ENCODE results near the gene CT47C1.

The CT47C1 gene

DNA sequence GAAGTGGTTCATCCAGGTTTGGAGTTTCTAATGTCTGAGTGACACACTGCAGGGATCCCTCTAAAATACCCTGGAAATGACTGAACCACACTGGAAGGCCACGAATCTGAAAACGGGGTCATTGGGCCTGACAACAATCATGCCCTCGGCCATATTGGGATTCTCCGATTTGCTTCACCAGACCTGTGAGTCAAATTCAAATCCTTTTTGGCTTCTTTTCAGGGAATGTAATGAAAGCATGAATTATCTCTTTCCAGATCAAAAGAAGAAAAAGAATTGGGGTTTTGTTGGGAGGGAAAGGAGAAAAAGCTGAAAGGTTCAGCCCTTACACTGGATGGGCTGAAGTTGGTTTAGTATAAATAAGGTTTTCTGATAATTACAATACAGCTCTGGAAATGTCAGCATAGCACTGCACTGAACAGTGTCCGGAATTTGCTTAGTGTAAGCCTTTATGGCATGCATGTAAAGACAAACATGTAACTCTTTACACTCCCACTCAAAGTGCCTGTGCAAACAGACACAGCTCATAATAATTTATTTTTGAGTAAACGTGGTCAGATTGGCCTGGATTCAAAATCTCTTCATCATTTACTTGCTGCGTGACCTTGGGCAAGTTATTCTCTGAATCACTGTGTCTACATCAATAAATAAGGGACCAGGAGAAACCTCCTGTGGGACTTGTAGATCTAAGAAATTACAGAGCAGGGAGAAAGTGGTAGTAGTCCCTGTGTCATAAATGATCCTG, 21.4 kb downstream of the CT47C1 start:
- TF ChIP-seq ZNF274 (IDR thresholded peaks at IDR 0.05; ENCODE audit: low read depth, low read length), result no peak
- no peak overlapping the region for H3K4me3 ChIP-seq (ENCODE audit: low read length)

DNA sequence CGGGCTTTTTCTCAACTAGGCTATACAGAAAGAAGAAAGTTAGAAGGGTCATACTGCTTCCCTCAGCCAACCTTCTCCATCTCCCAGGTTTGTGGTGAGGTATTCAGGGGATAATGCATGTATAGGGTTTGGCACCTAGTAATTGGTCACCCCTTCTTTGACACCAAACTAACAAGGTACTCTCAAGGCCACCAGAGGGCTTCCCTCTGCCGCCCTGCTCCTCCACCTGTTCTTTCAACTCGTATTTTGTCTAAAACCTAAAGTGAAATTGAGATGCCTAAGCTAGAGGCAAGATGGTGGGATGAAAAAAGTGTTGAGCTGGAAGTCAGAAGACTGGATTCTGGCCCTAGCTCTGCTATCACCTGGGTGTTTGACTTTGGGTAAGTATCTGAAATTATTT, 22.0 kb downstream of the CT47C1 start:
- no peak for TF ChIP-seq ZNF274 (IDR thresholded peaks at IDR 0.05; ENCODE audit: low read depth, low read length)
- H3K4me3 ChIP-seq (ENCODE audit: low read length), result no peak overlapping the region

DNA sequence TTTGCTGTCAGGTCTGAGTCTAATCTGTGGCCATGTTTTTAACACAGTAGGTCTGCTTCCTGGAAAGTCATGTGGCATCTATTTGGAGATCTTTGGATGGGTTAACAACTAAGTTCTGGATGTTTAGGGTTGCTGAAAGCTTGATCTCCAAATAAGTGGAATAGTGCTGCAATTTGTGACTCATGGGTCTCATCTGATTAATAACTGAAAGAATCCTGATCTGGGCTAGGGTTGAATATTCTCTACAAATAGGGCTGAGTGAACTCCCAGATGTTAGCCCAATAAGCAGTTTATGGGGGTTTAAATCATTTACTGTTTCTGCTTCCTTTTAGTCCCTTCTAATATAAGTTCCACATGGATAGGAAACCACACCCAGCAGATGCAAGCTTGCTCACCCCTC, 23.1 kb downstream of the CT47C1 start:
- H3K4me3 ChIP-seq (ENCODE audit: low read length), result no peak overlapping the region
- no peak for TF ChIP-seq ZNF274 (IDR thresholded peaks at IDR 0.05; ENCODE audit: low read depth, low read length)

DNA sequence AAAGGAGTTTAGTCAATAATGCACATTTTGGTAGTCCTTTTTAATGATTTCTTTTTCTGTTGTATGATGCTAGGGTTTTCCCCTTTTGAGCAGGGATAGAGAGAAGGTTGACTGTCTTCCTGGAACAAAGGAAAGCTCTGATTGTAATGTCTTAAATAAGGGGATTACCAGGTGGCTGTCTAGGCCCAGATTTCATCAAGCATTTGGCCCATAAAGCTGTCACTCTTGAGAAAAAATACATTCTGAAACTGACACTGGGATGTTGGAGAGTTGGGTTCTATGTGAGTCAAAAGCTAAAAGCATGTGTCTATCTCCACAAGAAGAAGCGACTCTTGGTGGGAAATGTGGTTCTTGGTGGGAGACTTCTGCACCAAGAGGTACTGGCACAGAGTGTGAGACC, 28.4 kb downstream of the CT47C1 start:
- no peak overlapping the region for H3K4me3 ChIP-seq (ENCODE audit: low read length)
- no peak for TF ChIP-seq ZNF274 (IDR thresholded peaks at IDR 0.05; ENCODE audit: low read depth, low read length)

DNA sequence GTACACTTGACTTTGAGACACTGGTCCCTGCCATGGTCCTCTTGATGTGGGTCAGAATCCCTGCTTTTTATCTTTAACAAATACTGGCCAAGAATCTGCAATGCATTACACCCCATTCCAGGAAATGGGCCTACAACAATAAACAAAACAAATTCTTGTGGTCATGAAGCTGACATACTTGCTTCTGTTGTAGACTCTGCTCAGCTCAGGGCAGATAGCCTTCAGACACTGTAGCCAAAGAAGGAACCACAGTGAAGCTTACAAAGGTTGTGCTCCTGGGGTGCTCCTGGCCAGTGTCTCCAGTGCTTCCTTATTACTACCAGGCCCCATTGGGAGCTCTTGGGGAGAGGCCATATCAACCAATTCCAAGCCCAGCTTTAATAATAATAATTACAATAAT, 33.0 kb downstream of the CT47C1 start:
- no peak for TF ChIP-seq ZNF274 (IDR thresholded peaks at IDR 0.05; ENCODE audit: low read depth, low read length)
- no peak overlapping the region for H3K4me3 ChIP-seq (ENCODE audit: low read length)

DNA sequence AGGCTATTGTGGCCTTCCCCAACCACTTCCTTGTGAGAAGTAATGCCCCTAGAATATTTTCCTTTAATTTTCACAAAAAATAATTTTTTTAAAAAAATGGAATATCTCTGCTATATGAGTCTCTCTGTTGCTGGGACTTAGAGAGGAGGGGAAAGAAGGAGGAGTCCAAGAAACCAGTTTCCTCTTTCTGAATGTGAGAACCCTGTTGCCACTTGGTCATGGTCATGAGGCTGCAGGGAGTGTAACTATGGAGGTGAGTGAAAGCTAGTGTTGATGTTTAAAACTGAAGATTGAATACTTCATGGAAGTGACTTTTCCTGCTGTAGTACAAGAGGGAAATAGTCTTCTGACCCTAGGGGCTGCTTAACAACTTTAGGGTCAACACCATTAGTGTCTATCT, 34.4 kb downstream of the CT47C1 start:
- no peak for TF ChIP-seq ZNF274 (IDR thresholded peaks at IDR 0.05; ENCODE audit: low read depth, low read length)
- no peak overlapping the region for H3K4me3 ChIP-seq (ENCODE audit: low read length)

DNA sequence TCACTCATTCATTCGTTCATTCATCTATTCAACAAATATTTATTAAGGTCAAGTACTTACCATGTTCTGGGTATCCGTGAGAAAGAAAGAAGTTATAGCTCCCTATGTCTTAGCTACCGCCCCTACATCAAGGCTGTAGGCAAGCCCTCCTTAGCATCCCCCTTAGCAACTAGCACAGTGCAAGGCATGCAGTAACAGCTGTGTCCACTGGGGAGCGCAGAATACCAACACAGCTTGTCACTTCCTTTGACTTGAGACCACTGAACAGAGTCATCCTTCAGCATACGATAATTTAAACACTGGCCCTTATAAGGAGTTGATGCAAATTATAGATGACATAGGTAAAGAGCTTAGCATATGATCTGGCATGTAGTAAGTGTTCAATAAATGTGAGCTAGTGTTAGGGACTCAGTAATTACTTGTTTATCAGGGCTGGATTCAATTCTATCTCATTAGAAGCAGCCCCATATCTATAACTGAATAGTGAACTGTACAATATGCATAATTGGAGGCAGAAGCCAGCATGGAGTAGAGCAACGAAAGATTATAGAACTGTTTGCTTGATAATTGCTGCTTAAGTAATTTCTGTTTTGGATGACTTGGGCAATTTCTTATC, 46.1 kb downstream of the CT47C1 start:
- TF ChIP-seq ZNF274 (IDR thresholded peaks at IDR 0.05; ENCODE audit: low read depth, low read length), result no peak

DNA sequence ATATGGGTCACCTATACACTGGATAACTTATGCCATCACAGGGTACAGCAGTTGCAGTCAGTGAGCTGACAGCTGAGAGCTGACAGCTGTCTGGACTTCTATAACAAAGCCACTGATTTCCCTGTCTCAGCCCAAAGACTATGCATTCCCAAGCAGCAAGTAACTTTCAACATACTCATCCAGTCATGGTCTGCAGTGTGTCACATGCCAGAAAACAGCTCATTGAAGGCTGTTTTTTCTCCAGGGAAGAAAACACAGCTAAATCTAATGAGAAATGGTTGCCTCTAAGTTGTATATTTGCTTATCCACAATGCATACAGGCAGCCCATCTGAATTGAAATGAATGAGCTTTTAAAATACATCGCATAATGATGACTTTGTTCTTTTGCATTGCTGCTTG, 48.5 kb downstream of the CT47C1 start:
- no peak overlapping the region for H3K4me3 ChIP-seq (ENCODE audit: low read length)

More for the DNA sequence above, 46.1 kb downstream of the CT47C1 start:
- H3K4me3 ChIP-seq (ENCODE audit: low read length), result no peak overlapping the region

More for the DNA sequence above, 48.5 kb downstream of the CT47C1 start:
- TF ChIP-seq ZNF274 (IDR thresholded peaks at IDR 0.05; ENCODE audit: low read depth, low read length), result no peak
